ENCODE measurements around the gene ASB2. TPM values are rescaled to one million over a fixed set of nuclear protein-coding genes. Genes with fewer than 3 reads are reported as not detected.

Gene ASB2
- total and polyA plus RNA-seq, 2 of the 13 experiments (the other 11 are each of a cell fraction or from before 2014, with no cell fraction given) = 0.82 to 4.1 TPM

DNA sequence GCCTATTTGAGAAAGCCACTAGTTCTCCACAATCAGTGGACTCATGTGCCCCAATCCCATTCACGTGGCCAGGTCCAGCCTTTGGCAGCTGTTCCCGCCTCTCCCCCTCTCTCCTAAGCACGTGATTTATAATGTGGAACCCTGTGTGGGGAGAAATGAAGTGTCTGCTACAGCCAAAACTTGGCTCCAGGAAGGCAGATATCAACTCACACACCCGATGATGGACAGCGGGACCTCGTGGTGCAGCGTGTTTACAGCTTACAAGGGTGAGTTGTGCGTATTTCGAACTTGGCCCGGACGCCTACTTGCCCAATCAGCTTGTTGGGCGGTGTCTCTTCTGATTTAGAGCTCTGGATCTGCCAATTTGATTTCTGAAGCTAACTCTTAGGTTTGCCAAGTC is 87.4 kb downstream of the ASB2 start (continued):
- TF ChIP-seq, protein P1, sequence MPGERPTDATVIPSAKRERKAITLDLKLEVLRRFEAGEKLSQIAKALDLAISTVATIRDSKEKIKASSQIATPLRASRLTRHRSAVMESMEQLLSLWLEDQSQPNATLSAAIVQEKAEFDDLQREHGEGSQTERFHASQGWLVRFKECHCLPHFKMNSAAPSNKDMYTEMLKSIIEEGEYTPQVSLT (CRISPR knock-in tag; IDR thresholded peaks at IDR 0.05; ENCODE audit: borderline replicate concordance, low read depth) = no peak

DNA sequence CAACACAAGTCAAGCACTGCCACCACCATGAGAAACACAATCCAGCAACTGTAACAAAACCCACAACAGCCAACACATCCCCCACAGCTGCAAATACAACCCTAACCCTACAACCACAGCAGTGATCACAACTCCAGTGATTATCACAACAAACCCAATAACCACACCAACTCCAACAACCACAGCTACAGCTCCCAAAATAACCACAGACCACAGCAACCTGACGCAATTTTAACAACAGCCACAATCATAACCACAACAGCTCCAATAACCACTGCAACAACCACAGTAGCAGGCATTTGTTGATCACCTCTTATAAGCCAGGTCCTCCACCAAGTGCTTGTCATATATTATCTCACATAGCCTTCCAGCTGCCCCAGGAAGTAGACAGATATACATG is 91.4 kb downstream of the ASB2 start:
- FAIRE-seq = no peak
- no peaks in the 10 kb centered on the region for H3K36me3 ChIP-seq (replicated peaks in 1 of 2; ENCODE audit: control insufficient read depth in 1 of 2, insufficient read depth in 2 of 2, low read length in 2 of 2)
- POLR2A ChIA-PET = no interaction called here

More for the DNA sequence above, 91.4 kb downstream of the ASB2 start:
- WGBS (ENCODE audit: low lambda C conversion rate) = 0% methylated on average over 1 of the region's 1 CpG
- no peaks in the 10 kb centered on the region for H3K79me2 ChIP-seq (ENCODE audit: insufficient read depth, low read length)
- CTCF ChIA-PET (ENCODE audit: low intra/inter-chr PET ratio, low total read pairs) = no interaction called here
- in situ Hi-C loops (cut with HindIII; ENCODE audit: extremely low pct_ligation_motif_present, low pct_unique_long_range_greater_than_20kb) (no loop called here), intact Hi-C loops (cut with micrococcal nuclease; ENCODE audit: unreplicated experiment) (no loop called here)
- DNase-seq (ENCODE audit: low spot score) = no peak
- no peaks in the 10 kb centered on the region for H4K20me1 ChIP-seq (ENCODE audit: insufficient read depth, low read length)
- no peak for ATAC-seq
- BruUV-seq (replicated peaks) = no TSS peak
- peaks cover under 1% of the 10 kb centered on the region; the same call in 1 of the 2 replicates for H3K4me1 ChIP-seq (ENCODE audit: insufficient read depth, low read length)
- no peak overlapping the region for H3K4me3 ChIP-seq (replicated peaks in 1 of 3; ENCODE audit: insufficient read depth in 1 of 3, low read depth in 2 of 3, low read length in 3 of 3)
- H3K9ac ChIP-seq (ENCODE audit: insufficient read depth, low read depth, low read length) = no peak overlapping the region
- no peak overlapping the region for H3K4me2 ChIP-seq (ENCODE audit: low read depth, low read length)
- TF ChIP-seq HDAC1 (CRISPR knock-in tag; IDR thresholded peaks at IDR 0.05) (no peak), MEIS2 (CRISPR knock-in tag; IDR thresholded peaks at IDR 0.05) (no peak), SP2 (CRISPR knock-in tag; IDR thresholded peaks at IDR 0.05) (no peak), IRF2 (CRISPR knock-in tag; IDR thresholded peaks at IDR 0.05) (no peak), RNF2 (conservative IDR thresholded peaks at IDR 0.05; ENCODE audit: low read depth) (no peak), BRF2 (CRISPR knock-in tag; IDR thresholded peaks at IDR 0.05) (no peak), RFX1 (IDR thresholded peaks at IDR 0.05) (no peak), CCDC6 (CRISPR knock-in tag; IDR thresholded peaks at IDR 0.05) (no peak)
- TF ChIP-seq, protein P2, sequence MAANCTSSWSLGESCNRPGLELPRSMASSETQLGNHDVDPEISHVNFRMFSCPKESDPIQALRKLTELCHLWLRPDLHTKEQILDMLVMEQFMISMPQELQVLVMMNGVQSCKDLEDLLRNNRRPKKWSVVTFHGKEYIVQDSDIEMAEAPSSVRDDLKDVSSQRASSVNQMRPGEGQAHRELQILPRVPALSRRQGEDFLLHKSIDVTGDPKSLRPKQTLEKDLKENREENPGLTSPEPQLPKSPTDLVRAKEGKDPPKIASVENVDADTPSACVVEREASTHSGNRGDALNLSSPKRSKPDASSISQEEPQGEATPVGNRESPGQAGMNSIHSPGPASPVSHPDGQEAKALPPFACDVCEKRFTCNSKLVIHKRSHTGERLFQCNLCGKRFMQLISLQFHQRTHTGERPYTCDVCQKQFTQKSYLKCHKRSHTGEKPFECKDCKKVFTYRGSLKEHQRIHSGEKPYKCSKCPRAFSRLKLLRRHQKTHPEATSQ (CRISPR knock-in tag; IDR thresholded peaks at IDR 0.05; ENCODE audit: borderline replicate concordance) = no peak
- TF ChIP-seq, protein P3, sequence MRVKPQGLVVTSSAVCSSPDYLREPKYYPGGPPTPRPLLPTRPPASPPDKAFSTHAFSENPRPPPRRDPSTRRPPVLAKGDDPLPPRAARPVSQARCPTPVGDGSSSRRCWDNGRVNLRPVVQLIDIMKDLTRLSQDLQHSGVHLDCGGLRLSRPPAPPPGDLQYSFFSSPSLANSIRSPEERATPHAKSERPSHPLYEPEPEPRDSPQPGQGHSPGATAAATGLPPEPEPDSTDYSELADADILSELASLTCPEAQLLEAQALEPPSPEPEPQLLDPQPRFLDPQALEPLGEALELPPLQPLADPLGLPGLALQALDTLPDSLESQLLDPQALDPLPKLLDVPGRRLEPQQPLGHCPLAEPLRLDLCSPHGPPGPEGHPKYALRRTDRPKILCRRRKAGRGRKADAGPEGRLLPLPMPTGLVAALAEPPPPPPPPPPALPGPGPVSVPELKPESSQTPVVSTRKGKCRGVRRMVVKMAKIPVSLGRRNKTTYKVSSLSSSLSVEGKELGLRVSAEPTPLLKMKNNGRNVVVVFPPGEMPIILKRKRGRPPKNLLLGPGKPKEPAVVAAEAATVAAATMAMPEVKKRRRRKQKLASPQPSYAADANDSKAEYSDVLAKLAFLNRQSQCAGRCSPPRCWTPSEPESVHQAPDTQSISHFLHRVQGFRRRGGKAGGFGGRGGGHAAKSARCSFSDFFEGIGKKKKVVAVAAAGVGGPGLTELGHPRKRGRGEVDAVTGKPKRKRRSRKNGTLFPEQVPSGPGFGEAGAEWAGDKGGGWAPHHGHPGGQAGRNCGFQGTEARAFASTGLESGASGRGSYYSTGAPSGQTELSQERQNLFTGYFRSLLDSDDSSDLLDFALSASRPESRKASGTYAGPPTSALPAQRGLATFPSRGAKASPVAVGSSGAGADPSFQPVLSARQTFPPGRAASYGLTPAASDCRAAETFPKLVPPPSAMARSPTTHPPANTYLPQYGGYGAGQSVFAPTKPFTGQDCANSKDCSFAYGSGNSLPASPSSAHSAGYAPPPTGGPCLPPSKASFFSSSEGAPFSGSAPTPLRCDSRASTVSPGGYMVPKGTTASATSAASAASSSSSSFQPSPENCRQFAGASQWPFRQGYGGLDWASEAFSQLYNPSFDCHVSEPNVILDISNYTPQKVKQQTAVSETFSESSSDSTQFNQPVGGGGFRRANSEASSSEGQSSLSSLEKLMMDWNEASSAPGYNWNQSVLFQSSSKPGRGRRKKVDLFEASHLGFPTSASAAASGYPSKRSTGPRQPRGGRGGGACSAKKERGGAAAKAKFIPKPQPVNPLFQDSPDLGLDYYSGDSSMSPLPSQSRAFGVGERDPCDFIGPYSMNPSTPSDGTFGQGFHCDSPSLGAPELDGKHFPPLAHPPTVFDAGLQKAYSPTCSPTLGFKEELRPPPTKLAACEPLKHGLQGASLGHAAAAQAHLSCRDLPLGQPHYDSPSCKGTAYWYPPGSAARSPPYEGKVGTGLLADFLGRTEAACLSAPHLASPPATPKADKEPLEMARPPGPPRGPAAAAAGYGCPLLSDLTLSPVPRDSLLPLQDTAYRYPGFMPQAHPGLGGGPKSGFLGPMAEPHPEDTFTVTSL (CRISPR knock-in tag; IDR thresholded peaks at IDR 0.05; ENCODE audit: borderline replicate concordance) = no peak
- TF ChIP-seq, protein P4, sequence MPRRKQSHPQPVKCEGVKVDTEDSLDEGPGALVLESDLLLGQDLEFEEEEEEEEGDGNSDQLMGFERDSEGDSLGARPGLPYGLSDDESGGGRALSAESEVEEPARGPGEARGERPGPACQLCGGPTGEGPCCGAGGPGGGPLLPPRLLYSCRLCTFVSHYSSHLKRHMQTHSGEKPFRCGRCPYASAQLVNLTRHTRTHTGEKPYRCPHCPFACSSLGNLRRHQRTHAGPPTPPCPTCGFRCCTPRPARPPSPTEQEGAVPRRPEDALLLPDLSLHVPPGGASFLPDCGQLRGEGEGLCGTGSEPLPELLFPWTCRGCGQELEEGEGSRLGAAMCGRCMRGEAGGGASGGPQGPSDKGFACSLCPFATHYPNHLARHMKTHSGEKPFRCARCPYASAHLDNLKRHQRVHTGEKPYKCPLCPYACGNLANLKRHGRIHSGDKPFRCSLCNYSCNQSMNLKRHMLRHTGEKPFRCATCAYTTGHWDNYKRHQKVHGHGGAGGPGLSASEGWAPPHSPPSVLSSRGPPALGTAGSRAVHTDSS (CRISPR knock-in tag; conservative IDR thresholded peaks at IDR 0.05) = no peak
- no peaks in the 10 kb centered on the region; the same call in 1 of the 2 replicates for H3K9me3 ChIP-seq (ENCODE audit: low read length)
- H3K27ac ChIP-seq (ENCODE audit: extremely low read length, insufficient read depth, low read length) = no peak overlapping the region
- peaks cover 0 to 28% of the 10 kb centered on the region in 2 experiments; a peak in 3 of 5 replicates for H3K27me3 ChIP-seq (ENCODE audit: control insufficient read depth in 1 of 2, insufficient read depth in 2 of 2, low read length in 2 of 2)
- no peak overlapping the region for H2AFZ ChIP-seq (ENCODE audit: low read length)
